ENCODE results near the gene KIFC3. TPM values are rescaled to one million over a fixed set of nuclear protein-coding genes. Genes with fewer than 3 reads are reported as not detected.
"Not testable (repeated sequence)": the region's sequence is repeated elsewhere in the genome, so short reads cannot be mapped to it uniquely, and the experiment has no call there.

The KIFC3 gene
- total and polyA plus RNA-seq, 7 donors, result 2.5 to 31.2 (median 10.0) TPM

DNA sequence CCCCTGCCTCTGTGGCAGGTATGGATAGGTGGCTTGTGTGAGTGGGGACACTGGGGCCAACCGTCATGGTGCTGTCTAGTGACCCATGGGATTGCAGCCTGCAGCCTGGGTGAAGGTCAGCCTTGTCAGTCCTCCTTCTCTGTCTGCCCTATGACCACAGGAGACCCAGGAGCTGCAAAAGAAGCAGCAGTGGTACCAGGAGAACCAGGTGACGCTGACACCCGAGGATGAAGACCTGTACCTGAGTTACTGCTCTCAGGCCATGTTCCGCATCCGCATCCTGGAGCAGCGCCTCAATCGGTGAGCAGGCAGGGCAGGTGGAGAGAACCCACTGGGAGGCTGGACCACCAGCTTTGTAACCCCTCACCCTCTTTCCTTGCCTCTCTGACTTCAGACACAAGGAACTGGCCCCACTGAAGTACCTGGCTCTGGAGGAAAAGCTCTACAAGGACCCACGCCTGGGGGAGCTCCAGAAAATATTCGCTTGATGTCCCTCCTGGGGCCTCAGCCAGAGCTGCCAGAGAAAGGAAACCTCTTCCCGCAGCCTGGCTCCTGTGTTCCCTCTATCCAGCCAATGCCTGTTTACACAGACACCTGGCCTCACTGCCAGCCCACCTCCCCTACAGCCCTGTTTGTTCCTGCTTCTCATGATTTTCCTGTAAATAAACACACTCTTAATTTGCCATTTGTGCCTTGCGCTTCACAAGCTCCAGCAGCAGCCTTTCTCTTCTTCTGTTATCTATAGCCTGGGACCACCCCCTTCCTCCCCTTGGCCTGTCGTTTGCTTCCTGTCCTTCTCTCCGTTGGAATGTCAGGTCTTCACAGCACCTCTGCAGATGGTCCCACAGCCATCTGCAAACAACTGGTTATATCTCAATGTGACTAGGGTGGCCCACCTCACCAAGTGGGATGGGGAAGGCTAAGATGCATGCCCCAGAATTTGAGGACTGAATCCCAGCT, 71.2 kb downstream of the KIFC3 start:
- intact Hi-C loops (cut with DNase I), result loop anchor here (5.0 to 10.0 kb wide), 4 partner anchors 286 to 951 kb away; partner anchors contain the start of genes CFAP20, CIAPIN1, COQ9 and SETD6
- DNase-seq, result no peak

DNA sequence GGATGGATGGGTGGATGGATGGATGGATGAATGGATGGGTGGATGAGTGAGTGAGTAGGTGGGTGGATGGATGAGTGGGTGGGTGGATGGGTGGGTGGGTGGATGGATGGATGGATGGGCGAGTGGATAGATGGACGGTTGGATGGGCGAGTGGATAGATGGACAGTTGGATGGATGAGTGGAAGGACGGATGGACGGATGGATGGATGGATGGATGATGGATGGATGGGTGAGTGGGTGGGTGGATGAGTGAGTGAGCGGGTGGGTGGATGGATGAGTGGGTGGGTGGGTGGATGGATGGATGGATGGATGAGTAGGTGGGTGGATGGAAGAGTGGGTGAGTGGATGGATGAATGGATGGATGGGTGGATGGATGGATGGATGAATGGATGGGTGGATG, 72.4 kb downstream of the KIFC3 start:
- DNase-seq, H3K27ac ChIP-seq, H3K27me3 ChIP-seq, H3K36me3 ChIP-seq, H3K9me3 ChIP-seq, H3K4me3 ChIP-seq, H3K4me1 ChIP-seq: not testable (repeated sequence)
- intact Hi-C loops (cut with DNase I), result loop anchor here (5.0 to 10.0 kb wide), 4 partner anchors 285 to 952 kb away; partner anchors contain the start of genes CFAP20, CIAPIN1, COQ9 and SETD6
- WGBS, 2 donors, result 93 to 96% methylated on average over 6 of the region's 6 CpGs

More for the DNA sequence above, 71.2 kb downstream of the KIFC3 start:
- H3K4me3 ChIP-seq, result no peak overlapping the region
- TF ChIP-seq POLR2AphosphoS5 (IDR thresholded peaks at IDR 0.05) (no peak), EP300 (IDR thresholded peaks at IDR 0.05) (no peak), POLR2A (IDR thresholded peaks at IDR 0.05) (no peak)
- TF ChIP-seq, protein P1, sequence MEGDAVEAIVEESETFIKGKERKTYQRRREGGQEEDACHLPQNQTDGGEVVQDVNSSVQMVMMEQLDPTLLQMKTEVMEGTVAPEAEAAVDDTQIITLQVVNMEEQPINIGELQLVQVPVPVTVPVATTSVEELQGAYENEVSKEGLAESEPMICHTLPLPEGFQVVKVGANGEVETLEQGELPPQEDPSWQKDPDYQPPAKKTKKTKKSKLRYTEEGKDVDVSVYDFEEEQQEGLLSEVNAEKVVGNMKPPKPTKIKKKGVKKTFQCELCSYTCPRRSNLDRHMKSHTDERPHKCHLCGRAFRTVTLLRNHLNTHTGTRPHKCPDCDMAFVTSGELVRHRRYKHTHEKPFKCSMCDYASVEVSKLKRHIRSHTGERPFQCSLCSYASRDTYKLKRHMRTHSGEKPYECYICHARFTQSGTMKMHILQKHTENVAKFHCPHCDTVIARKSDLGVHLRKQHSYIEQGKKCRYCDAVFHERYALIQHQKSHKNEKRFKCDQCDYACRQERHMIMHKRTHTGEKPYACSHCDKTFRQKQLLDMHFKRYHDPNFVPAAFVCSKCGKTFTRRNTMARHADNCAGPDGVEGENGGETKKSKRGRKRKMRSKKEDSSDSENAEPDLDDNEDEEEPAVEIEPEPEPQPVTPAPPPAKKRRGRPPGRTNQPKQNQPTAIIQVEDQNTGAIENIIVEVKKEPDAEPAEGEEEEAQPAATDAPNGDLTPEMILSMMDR (IDR thresholded peaks at IDR 0.05), result no peak
- H3K27ac ChIP-seq, result no peak overlapping the region
- 80 to 86% methylated on average over 13 of the region's 13 CpGs for WGBS, 2 donors
- H3K9me3 ChIP-seq, result no peaks in the 10 kb centered on the region
- no peaks in the 10 kb centered on the region for H3K36me3 ChIP-seq
- no peaks in the 10 kb centered on the region for H3K27me3 ChIP-seq
- H3K4me1 ChIP-seq, result peaks cover 0 to 10% (median 6%) of the 10 kb centered on the region in 4 donors

DNA sequence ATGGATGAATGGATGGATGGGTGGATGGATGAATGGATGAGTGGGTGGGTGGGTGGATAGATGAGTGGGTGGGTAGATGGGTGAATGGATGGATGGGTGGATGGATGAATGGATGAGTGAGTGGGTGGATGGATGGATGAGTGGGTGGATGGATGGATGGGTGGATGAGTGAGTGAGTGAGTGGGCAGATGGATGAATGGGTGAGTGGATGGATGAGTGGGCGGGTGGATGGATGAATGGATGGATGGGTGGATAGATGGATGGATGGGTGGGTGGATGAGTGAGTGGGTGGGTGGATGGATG, 73.2 kb downstream of the KIFC3 start:
- Histone ChIP-seq H3K27ac (no peak overlapping the region), H3K4me1 (peaks cover 0 to 2% (median 0%) of the 10 kb centered on the region in 4 donors), H3K4me3 (no peak overlapping the region), H3K36me3 (no peaks in the 10 kb centered on the region), H3K27me3 (no peaks in the 10 kb centered on the region), H3K9me3 (no peaks in the 10 kb centered on the region)
- TF ChIP-seq EP300 (IDR thresholded peaks at IDR 0.05) (no peak), POLR2AphosphoS5 (IDR thresholded peaks at IDR 0.05) (no peak), POLR2A (IDR thresholded peaks at IDR 0.05) (no peak)
- TF ChIP-seq, protein P1 (IDR thresholded peaks at IDR 0.05), result no peak
- 87 to 95% methylated on average over 1 of the region's 1 CpG for WGBS, 2 donors
- intact Hi-C loops (cut with DNase I), result no loop called here
- no peak for DNase-seq

DNA sequence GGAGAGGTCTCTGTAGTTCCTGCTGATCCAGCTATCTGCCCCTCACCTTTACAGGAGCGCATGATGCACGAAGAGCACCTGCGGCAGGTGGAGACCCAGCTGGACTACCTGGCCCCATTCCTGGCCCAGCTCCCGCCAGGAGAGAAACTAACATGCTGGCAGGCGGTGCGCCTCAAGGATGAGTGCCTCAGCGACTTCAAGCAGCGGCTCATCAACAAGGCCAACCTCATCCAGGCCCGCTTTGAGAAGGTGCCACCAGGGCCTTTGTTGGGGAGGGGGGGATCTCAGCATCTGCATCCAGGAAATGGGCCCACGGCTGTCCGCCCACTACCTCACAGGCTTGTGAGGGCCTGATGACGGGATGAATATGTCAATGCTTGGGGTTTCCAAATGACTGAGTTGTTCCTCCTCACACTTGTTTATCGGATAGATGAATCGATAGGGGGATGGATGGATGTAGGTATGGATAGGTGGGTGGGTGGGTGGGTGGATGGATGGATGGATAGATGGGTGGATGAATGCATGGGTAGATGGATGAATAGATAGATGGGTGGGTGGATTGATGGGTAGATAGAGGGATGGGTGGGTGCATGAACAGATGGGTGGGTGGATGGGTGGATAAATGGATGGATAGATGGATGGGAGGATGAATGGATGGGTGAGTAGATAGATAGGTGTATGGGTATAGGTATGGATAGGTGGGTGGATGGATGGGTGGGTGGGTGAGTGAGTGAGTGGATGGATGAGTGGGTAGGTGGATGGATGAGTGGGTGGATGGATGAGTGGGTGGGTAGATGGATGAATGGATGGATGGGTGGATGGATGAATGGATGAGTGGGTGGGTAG, 73.7 kb downstream of the KIFC3 start:
- WGBS, 2 donors, result 93 to 97% methylated on average over 14 of the region's 14 CpGs
- DNase-seq, result no peak
- no peak for TF ChIP-seq POLR2A (IDR thresholded peaks at IDR 0.05)
- TF ChIP-seq, protein P1 (IDR thresholded peaks at IDR 0.05), result no peak
- no peak for TF ChIP-seq POLR2AphosphoS5 (IDR thresholded peaks at IDR 0.05)
- no peak for TF ChIP-seq EP300 (IDR thresholded peaks at IDR 0.05)
- Histone ChIP-seq H3K36me3 (no peaks in the 10 kb centered on the region), H3K9me3 (no peaks in the 10 kb centered on the region), H3K4me3 (no peak overlapping the region), H3K27me3 (no peaks in the 10 kb centered on the region), H3K4me1 (no peaks in the 10 kb centered on the region), H3K27ac (no peak overlapping the region)
- intact Hi-C loops (cut with DNase I), result no loop called here

DNA sequence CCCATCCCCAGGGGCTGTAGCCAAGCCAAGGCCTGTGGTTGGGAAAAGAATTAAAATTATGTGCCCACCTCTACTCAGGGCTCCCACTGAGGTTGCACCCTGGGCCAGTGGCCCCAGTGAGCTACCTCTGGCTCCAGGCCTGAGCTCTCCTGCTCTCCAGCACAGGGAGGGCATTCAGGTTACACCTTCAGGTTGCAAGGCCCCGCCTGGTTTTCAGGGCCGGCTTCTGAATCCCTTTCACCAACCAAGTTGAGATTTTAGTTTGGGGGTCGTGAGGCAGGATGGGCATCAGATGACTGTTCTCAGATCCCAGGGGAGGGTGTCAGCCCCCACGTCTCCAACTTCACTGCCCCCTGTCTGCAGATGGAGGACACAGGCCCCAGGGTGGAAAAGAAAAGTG, 74.7 kb downstream of the KIFC3 start:
- H3K27me3 ChIP-seq, result no peaks in the 10 kb centered on the region
- H3K4me1 ChIP-seq, result no peaks in the 10 kb centered on the region
- no peaks in the 10 kb centered on the region for H3K36me3 ChIP-seq
- H3K9me3 ChIP-seq, result no peaks in the 10 kb centered on the region
- WGBS, 2 donors, result 76 to 79% methylated on average over 4 of the region's 4 CpGs
- no peak for DNase-seq
- intact Hi-C loops (cut with DNase I), result no loop called here
- H3K4me3 ChIP-seq, result no peak overlapping the region
- no peak for TF ChIP-seq POLR2AphosphoS5 (IDR thresholded peaks at IDR 0.05)
- TF ChIP-seq, protein P1 (IDR thresholded peaks at IDR 0.05), result no peak
- H3K27ac ChIP-seq, result no peak overlapping the region

All from sigmoid colon (tissue), 7 donors.